Measurements from ENCODE around the gene PCARE. TPM values are rescaled to one million over a fixed set of nuclear protein-coding genes. Genes with fewer than 3 reads are reported as not detected.
A peak's percentile ranks its signal among the peaks of the same experiment; 100 is the strongest.
"Not testable (repeated sequence)": the region's sequence is repeated elsewhere in the genome, so short reads cannot be mapped to it uniquely, and the experiment has no call there.

Gene PCARE
- total and polyA plus RNA-seq, 3 donors from 2014 or later, result 0.06 to 1.0 (median 0.76) TPM

- intact Hi-C loops (cut with DNase I; ENCODE audit: low total_unique reads), result no loop called here
- Histone ChIP-seq H3K36me3 (ENCODE audit: low read depth, missing control alignments) (no peaks in the 10 kb centered on the region), H3K4me1 (no peaks in the 10 kb centered on the region), H3K9me3 (no peaks in the 10 kb centered on the region), H3K27ac (no peak overlapping the region), H3K27me3 (no peaks in the 10 kb centered on the region), H3K4me3 (no peak overlapping the region)
- WGBS, 2 donors, result 90 to 96% methylated on average over 8 of the region's 8 CpGs
- DNase-seq, result no peak
- no peak for TF ChIP-seq CTCF (IDR thresholded peaks at IDR 0.05)
- TF ChIP-seq POLR2A (IDR thresholded peaks at IDR 0.05), result no peak
These were observed 33.9 kb upstream of the PCARE start for GRCh38 chr2:29108225-29108624.

DNA sequence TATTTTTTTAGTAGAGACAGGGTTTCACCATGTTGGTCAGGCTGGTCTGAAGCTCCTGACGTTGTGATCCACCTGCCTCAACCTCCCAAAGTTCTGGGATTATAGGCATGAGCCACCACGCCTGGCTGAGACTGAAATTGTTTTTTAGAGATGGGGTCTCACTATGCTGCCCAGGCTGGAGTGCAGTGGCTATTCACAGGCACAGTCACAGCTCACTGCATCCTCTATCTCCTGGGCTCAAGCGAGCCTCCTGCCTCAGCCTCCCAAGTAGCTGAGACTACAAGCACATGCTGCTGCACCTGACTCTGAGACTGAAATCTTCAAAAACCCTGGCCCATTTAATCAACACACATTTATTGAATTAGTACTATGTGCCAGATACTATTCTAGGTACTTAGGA, 33.2 kb upstream of the PCARE start:
- DNase-seq; H3K4me3 ChIP-seq; H3K4me1 ChIP-seq; H3K9me3 ChIP-seq; intact Hi-C loops (cut with DNase I; ENCODE audit: low total_unique reads); H3K27me3 ChIP-seq; H3K27ac ChIP-seq; H3K36me3 ChIP-seq (ENCODE audit: low read depth, missing control alignments): not testable (repeated sequence)
- WGBS, 2 donors, result 94 to 96% methylated on average over 3 of the region's 3 CpGs

DNA sequence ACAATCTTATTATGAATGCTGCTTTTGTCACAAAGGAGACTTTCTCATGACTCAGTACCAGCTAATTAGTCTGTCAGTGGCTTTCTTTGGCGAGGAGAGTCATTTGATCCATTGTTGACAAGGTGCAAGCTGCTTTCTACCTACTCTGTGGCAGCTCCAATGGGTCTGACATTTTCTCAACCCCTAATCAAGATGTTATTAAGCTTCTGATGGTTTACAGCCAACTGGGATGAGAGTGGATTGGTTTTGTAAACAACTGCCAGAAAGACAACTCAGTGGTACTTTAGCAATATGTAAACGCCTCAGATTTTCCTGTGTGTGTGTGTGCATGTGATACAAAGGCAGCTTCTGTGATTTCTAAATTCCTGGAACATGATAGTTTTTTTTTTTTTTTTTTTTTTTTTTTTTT, 32.7 kb upstream of the PCARE start:
- no peak for DNase-seq
- no peaks in the 10 kb centered on the region for H3K27me3 ChIP-seq
- no peaks in the 10 kb centered on the region for H3K9me3 ChIP-seq
- H3K4me1 ChIP-seq, result no peaks in the 10 kb centered on the region
- intact Hi-C loops (cut with DNase I; ENCODE audit: low total_unique reads), result no loop called here
- no peaks in the 10 kb centered on the region for H3K36me3 ChIP-seq (ENCODE audit: low read depth, missing control alignments)
- WGBS, 2 donors, result 79 to 83% methylated on average over 2 of the region's 2 CpGs
- no peak overlapping the region for H3K27ac ChIP-seq
- no peak for TF ChIP-seq POLR2A (IDR thresholded peaks at IDR 0.05)
- TF ChIP-seq CTCF (IDR thresholded peaks at IDR 0.05), result no peak
- no peak overlapping the region for H3K4me3 ChIP-seq

GRCh38 chr2:29106256-29106655, 31.9 kb upstream of the PCARE start:
- Histone ChIP-seq H3K4me1 (no peaks in the 10 kb centered on the region), H3K27me3 (no peaks in the 10 kb centered on the region), H3K36me3 (ENCODE audit: low read depth, missing control alignments) (no peaks in the 10 kb centered on the region), H3K9me3 (no peaks in the 10 kb centered on the region), H3K4me3 (no peak overlapping the region), H3K27ac (no peak overlapping the region)
- no peak for DNase-seq
- 90 to 96% methylated on average over 3 of the region's 3 CpGs for whole genome bisulfite sequencing, 2 donors
- TF ChIP-seq CTCF (IDR thresholded peaks at IDR 0.05) (no peak), POLR2A (IDR thresholded peaks at IDR 0.05) (no peak)
- intact Hi-C loops (cut with DNase I; ENCODE audit: low total_unique reads), result no loop called here

- H3K36me3 ChIP-seq (ENCODE audit: low read depth, missing control alignments), result no peaks in the 10 kb centered on the region
- intact Hi-C loops (cut with DNase I; ENCODE audit: low total_unique reads), result no loop called here
- no peak overlapping the region for H3K27ac ChIP-seq
These were observed 31.1 kb upstream of the PCARE start for GRCh38 chr2:29105375-29105774.

More at GRCh38 chr2:29105375-29105774, 31.1 kb upstream of the PCARE start:
- H3K4me3 ChIP-seq, result no peak overlapping the region
- TF ChIP-seq CTCF (IDR thresholded peaks at IDR 0.05), result no peak
- DNase-seq, result peak; percentile 22
- 40 to 48% methylated on average over 2 of the region's 2 CpGs for WGBS, 2 donors
- H3K27me3 ChIP-seq, result no peaks in the 10 kb centered on the region
- no peaks in the 10 kb centered on the region for H3K9me3 ChIP-seq
- H3K4me1 ChIP-seq, result no peaks in the 10 kb centered on the region
